ENCODE data around the gene ERGIC1. TPM values are rescaled to one million over a fixed set of nuclear protein-coding genes. Genes with fewer than 3 reads are reported as not detected.

The ERGIC1 gene
- total and polyA plus RNA-seq, 10 of the 15 experiments (the other 5 are each of a cell fraction or from before 2014, with no cell fraction given), result 8.8 to 104 (median 76.3) TPM

DNA sequence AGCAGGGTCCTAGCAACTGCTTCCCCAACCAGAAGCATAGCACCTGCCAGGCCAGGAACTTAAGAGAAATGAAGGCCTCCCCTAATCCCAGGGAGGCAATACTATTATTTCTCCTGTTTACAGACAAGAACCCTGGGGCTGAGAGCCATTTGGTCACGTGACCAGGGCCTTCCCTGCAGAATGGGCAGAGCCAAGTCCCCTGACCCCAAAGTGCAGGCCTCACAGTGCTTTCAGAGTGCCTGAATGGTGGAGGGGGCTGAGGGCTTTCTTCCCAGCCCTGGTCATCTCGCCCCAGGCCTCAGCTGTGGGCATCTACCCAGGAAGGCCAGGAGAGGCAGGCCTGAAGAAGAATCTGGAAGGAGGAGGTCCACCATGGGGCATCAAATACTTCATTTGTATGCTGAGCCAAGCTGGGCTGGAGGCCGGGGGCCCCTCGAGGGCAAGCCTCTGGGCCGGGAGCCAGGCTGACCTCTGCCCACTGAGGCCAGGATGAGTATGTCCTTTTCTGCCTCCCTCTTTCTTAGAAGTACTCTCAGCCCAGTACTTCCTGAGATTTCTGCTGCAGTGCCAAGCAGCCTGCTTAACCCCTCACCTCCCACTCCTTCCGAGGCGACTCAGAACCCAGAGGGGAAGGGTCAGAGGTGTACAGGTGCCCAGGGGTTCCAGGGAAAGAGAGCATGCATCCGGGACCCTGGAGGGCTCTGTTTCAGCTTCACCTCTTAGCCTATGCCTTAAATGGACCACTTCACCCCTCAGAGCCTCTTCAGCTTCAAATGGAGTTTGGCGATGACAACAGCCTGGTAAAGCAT is 44.2 kb upstream of the ERGIC1 start:
- ChIA-PET RAD21 (ENCODE audit: unreplicated experiment) (interaction anchor here (1.3 to 1.6 kb wide), 2 partner anchors 16 to 143 kb away, joined by 3 read pairs; no protein-coding TSS in a partner anchor), SMC1A (ENCODE audit: uncharacterized antibody, unreplicated experiment) (interaction anchor here (0.5 to 1.5 kb wide), 4 partner anchors 9 to 221 kb away, joined by 3 to 9 read pairs (median 4); no protein-coding TSS in a partner anchor), CTCF (interaction anchor here (1.2 to 1.5 kb wide), 2 partner anchors 11 to 12 kb away, joined by 3 to 4 read pairs; no protein-coding TSS in a partner anchor), POLR2A (interaction anchor here (1.0 to 1.2 kb wide), 2 partner anchors 8 to 17 kb away, joined by 3 to 4 read pairs; no protein-coding TSS in a partner anchor)
- Histone ChIP-seq H3K4me1 (ENCODE audit: control insufficient read depth, insufficient read depth, low read length) (peaks cover 18% of the 10 kb centered on the region), H4K20me1 (ENCODE audit: control insufficient read depth, insufficient read depth) (no peaks in the 10 kb centered on the region), H3K27me3 (replicated peaks in 1 of 2; ENCODE audit: control insufficient read depth in 2 of 2, insufficient read depth in 2 of 2, low read length in 1 of 2) (no peaks in the 10 kb centered on the region), H2AFZ (ENCODE audit: control insufficient read depth, low read depth, low read length) (no peak overlapping the region), H3K27ac (ENCODE audit: control insufficient read depth, insufficient read depth) (no peak overlapping the region), H3K79me2 (ENCODE audit: control insufficient read depth, insufficient read depth, low read length) (no peaks in the 10 kb centered on the region), H3K9ac (ENCODE audit: control insufficient read depth, insufficient read depth, low read length) (no peak overlapping the region), H3K9me3 (replicated peaks; ENCODE audit: control insufficient read depth, insufficient read depth, low read length) (peaks cover 5% of the 10 kb centered on the region; the same call in 1 of the 3 replicates), H3K4me2 (ENCODE audit: control insufficient read depth, insufficient read depth) (no peak overlapping the region), H3K36me3 (ENCODE audit: control insufficient read depth in 2 of 2, insufficient read depth in 2 of 2, low read length in 1 of 2) (no peaks in the 10 kb centered on the region), H3K4me3 (no peak overlapping the region)
- intact Hi-C loops (cut with micrococcal nuclease; ENCODE audit: unreplicated experiment), result no loop called here
- BruUV-seq (replicated peaks), result no TSS peak
- FAIRE-seq (no peak), ATAC-seq (no peak), DNase-seq (ENCODE audit: low read depth, low spot score) (no peak)
- TF ChIP-seq, protein P1, sequence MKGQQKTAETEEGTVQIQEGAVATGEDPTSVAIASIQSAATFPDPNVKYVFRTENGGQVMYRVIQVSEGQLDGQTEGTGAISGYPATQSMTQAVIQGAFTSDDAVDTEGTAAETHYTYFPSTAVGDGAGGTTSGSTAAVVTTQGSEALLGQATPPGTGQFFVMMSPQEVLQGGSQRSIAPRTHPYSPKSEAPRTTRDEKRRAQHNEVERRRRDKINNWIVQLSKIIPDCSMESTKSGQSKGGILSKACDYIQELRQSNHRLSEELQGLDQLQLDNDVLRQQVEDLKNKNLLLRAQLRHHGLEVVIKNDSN (IDR thresholded peaks at IDR 0.05; ENCODE audit: borderline replicate concordance, extremely low read length, insufficient read depth, low read depth, low read length), result peak; percentile 67
- TF ChIP-seq RAD51 (IDR thresholded peaks at IDR 0.05), result peak; percentile 86
- peak in 1 of 2 experiments; percentile 70; a peak in 2 of 4 replicates for TF ChIP-seq BHLHE40 (IDR thresholded peaks at IDR 0.05; ENCODE audit: borderline replicate concordance in 1 of 2, low read depth in 2 of 2, low read length in 1 of 2)
- no peak for TF ChIP-seq ZBED1 (IDR thresholded peaks at IDR 0.05; ENCODE audit: borderline replicate concordance)
- WGBS (ENCODE audit: insufficient coverage, insufficient replicate concordance, low lambda C conversion rate, missing lambda C conversion rate), result 55% methylated on average over 9 of the region's 9 CpGs
- in situ Hi-C loops (cut with MboI), result no loop called here
